ENCODE data around the gene INO80C. TPM values are rescaled to one million over a fixed set of nuclear protein-coding genes. Genes with fewer than 3 reads are reported as not detected.

INO80C gene, protein sequence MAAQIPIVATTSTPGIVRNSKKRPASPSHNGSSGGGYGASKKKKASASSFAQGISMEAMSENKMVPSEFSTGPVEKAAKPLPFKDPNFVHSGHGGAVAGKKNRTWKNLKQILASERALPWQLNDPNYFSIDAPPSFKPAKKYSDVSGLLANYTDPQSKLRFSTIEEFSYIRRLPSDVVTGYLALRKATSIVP
- polyA plus RNA-seq (2012; ENCODE audit: insufficient read depth, insufficient read length, low read depth), result 80.3 TPM

DNA sequence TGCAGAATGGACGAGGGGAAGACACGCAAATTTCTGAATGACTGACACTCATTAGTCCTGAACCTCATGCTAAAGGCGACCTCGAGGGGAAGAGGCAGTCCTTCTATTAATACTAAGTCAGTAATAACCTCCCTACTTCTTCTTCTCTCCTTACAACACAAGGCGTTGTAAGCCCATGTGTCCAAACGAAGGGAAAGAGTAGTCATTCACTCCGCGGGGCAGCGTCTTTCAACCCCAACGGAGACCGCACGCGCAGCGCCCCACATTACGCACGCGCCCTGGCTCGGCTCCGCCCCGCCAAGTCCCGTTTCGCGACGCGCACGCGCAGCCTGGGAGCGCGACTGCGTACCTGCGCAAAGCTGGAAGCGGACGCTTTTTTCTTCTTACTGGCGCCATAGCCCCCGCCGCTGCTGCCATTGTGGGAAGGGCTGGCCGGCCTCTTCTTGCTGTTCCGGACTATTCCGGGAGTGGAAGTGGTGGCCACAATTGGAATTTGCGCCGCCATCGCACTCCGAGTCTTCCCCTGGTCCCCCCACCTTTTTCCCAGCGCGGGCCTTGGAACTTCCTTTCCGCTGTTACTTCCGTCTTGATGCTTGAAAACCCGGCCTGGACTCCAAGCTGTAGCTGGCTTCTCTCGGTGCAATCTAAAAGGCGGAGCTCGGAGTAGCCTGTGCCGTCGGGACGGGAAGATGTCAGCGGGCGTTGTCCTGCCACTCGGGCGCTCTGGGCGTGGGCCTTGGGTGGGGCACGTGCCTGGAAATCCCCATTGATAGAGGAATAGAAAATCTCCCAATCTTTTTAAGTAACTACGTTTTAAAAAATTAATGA is at the start of gene INO80C:
INO80C (minus strand) TSS at position 591 of the 828 bp plus-strand sequence; CDS start at position 505, 86 bp downstream.
- TF ChIP-seq, protein P1, sequence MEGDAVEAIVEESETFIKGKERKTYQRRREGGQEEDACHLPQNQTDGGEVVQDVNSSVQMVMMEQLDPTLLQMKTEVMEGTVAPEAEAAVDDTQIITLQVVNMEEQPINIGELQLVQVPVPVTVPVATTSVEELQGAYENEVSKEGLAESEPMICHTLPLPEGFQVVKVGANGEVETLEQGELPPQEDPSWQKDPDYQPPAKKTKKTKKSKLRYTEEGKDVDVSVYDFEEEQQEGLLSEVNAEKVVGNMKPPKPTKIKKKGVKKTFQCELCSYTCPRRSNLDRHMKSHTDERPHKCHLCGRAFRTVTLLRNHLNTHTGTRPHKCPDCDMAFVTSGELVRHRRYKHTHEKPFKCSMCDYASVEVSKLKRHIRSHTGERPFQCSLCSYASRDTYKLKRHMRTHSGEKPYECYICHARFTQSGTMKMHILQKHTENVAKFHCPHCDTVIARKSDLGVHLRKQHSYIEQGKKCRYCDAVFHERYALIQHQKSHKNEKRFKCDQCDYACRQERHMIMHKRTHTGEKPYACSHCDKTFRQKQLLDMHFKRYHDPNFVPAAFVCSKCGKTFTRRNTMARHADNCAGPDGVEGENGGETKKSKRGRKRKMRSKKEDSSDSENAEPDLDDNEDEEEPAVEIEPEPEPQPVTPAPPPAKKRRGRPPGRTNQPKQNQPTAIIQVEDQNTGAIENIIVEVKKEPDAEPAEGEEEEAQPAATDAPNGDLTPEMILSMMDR (IDR thresholded peaks at IDR 0.05; ENCODE audit: low read depth, low read length), result no peak

DNA sequence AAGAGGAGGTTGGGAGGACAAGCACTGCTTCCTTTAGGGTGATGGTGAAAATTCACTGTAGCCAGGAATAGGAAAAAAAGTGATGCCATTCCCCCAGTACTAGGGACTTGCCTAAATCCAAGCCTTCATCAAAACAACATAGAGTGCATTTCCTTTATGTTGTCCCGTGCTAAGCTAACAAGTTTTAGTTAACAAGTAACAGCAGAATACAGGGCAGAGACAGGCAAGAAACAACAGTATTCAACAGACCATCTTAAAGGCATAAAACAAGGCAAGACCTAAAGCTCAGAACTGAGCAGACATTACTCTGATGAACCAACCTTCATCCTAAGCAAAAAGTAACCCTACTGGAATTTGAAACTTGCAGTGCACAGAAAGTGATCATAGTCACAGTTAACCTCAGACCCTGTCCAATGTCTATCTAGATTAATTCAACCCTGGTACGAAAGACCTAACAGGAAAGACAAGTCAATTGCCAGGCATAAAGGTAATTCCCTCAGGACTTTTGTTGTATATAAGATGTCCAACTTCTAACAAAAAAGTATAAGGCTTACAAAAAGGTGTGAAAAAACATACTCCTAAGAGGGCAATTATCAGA is 49.3 kb upstream of the INO80C start:
- DNase-seq, result no peak

More for the DNA sequence above, at the start of gene INO80C:
- H3K27me3 ChIP-seq, result no peaks in the 10 kb centered on the region
- H3K4me1 ChIP-seq, result no peaks in the 10 kb centered on the region; the same call in 1 of the 2 replicates
- no peaks in the 10 kb centered on the region for H3K9me3 ChIP-seq
- no peaks in the 10 kb centered on the region for H3K36me3 ChIP-seq
- DNase-seq, result peak; percentile 85
- peak within 1 kb of the TSS; percentile 74 for H3K4me3 ChIP-seq (ENCODE audit: low read depth, low read length)

DNA sequence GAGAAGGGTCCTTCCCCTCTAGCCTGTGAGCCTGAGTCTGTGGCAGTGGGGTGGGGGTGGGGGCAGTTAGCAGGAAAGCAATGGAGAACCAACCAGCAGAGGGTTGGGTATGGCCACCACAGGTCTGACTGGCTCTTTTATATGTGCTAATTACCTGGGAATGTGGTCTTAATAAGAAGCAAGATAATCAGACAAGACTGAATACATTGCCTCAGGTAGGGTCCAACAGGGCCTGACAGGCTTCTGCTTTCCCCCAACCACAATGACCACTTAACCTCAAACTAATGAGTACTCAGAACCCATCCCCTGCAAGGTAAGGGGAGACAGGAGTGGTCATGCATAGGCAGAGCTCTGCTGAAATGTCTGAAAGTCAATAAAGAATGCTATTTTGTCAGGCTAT is 44.6 kb upstream of the INO80C start:
- H3K36me3 ChIP-seq, result no peaks in the 10 kb centered on the region
- no peaks in the 10 kb centered on the region for H3K4me1 ChIP-seq
- no peaks in the 10 kb centered on the region for H3K27me3 ChIP-seq
- H3K4me3 ChIP-seq (ENCODE audit: low read depth, low read length), result no peak overlapping the region
- TF ChIP-seq, protein P1 (IDR thresholded peaks at IDR 0.05; ENCODE audit: low read depth, low read length), result no peak
- H3K9me3 ChIP-seq, result no peaks in the 10 kb centered on the region
- no peak for DNase-seq

More for the DNA sequence above, 49.3 kb upstream of the INO80C start:
- H3K4me1 ChIP-seq, result no peaks in the 10 kb centered on the region
- H3K36me3 ChIP-seq, result no peaks in the 10 kb centered on the region
- TF ChIP-seq, protein P1 (IDR thresholded peaks at IDR 0.05; ENCODE audit: low read depth, low read length), result no peak
- H3K9me3 ChIP-seq, result no peaks in the 10 kb centered on the region
- no peak overlapping the region for H3K4me3 ChIP-seq (ENCODE audit: low read depth, low read length)
- H3K27me3 ChIP-seq, result no peaks in the 10 kb centered on the region

DNA sequence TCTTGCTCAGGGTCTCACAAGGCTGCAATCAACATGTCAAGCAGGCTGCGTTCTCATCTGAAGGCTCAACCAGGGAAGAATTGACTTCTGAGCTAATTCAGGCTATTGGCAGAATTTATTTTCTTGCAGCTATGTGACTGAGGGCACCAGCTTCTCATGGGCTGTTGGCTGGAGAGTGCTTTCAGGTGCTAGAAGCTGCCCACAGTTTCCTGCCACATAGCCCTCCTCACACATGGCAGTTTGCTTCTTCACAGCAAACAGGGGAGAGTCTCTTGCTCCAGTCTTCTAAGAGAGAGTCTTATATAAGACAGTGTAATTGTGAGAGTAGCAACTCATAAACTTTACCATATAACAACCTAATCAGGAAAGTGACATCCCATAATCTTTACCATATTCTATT is 37.5 kb upstream of the INO80C start:
- H3K4me3 ChIP-seq (ENCODE audit: low read depth, low read length), result no peak overlapping the region
- no peak for DNase-seq
- H3K9me3 ChIP-seq, result no peaks in the 10 kb centered on the region
- TF ChIP-seq, protein P1 (IDR thresholded peaks at IDR 0.05; ENCODE audit: low read depth, low read length), result no peak
- no peaks in the 10 kb centered on the region for H3K4me1 ChIP-seq
- H3K27me3 ChIP-seq, result no peaks in the 10 kb centered on the region
- H3K36me3 ChIP-seq, result no peaks in the 10 kb centered on the region

DNA sequence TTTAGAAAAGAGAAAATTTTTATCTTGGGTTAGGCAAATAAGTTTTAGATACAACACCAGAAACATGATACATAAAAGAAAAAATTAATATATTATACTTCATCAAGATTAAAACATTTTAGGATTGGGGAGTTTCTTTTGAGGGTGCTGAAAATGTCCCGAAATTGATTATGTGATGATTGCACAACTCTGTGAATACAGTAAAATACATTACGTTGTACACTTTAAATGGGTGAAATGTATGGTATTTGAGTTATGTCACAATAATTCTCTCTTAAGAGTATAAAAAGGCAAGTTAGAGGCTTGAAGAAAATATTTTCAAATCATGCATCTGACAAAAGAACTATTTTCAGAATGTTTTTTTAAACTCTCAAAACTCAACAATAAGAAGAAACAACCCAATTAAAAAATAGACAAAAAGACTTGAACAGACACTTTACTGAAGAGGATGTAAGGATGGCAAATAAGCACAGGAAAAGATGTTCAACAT is 36.2 kb upstream of the INO80C start:
- no peak for DNase-seq
- TF ChIP-seq, protein P1 (IDR thresholded peaks at IDR 0.05; ENCODE audit: low read depth, low read length), result no peak
- H3K27me3 ChIP-seq, result no peaks in the 10 kb centered on the region
- no peaks in the 10 kb centered on the region for H3K4me1 ChIP-seq
- no peak overlapping the region for H3K4me3 ChIP-seq (ENCODE audit: low read depth, low read length)
- no peaks in the 10 kb centered on the region for H3K9me3 ChIP-seq
- H3K36me3 ChIP-seq, result no peaks in the 10 kb centered on the region

Measured in BE2C (cell line).